ENCODE measurements around the gene BNC2. TPM values are rescaled to one million over a fixed set of nuclear protein-coding genes. Genes with fewer than 3 reads are reported as not detected.

Gene BNC2
- total RNA-seq, 1 donor from 2014 or later, result 38.0 TPM

DNA sequence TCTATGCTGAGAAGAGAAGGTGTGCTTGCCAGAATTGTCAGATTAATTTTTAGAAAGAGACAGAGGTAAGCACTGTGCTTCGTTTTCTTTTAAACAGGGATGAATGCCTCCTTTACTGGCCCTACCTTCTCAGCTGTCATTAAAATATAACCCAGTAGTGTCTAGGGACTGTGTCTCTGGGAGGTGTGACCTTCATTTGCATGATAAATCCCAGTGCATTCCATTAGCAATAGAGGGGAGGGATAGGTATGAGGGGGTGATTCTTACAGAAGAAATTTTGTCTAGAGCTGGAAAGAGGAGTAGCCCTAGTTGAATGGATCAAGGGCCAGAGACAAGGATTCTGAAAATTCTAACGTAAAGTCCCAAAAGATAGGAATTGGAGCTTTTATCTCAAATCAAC lies 351.5 kb downstream of the BNC2 start:
- H3K79me2 ChIP-seq (ENCODE audit: insufficient read depth, low read length), result no peaks in the 10 kb centered on the region
- no peaks in the 10 kb centered on the region for H3K9me3 ChIP-seq (ENCODE audit: insufficient read depth, low read depth, low read length)
- Mint-ChIP-seq H3K4me3 (ENCODE audit: unreplicated experiment) (no peak overlapping the region), H3K4me1 (ENCODE audit: low read depth, unreplicated experiment) (peaks cover 65% of the 10 kb centered on the region), H3K36me3 (ENCODE audit: low read depth, unreplicated experiment) (peaks cover 11% of the 10 kb centered on the region), H3K27me3 (ENCODE audit: low read depth, unreplicated experiment) (no peaks in the 10 kb centered on the region), H3K27ac (ENCODE audit: unreplicated experiment) (peak overlapping the region; percentile 15), H3K9me3 (ENCODE audit: unreplicated experiment) (peaks cover 4% of the 10 kb centered on the region)
- no peak overlapping the region for H3K4me2 ChIP-seq (ENCODE audit: low read length)
- no peak overlapping the region for H3K4me3 ChIP-seq (ENCODE audit: insufficient read depth, low read depth, low read length)
- H3K9ac ChIP-seq (ENCODE audit: low read length), result no peak overlapping the region
- peaks cover 53% of the 10 kb centered on the region for H3K4me1 ChIP-seq (ENCODE audit: insufficient read depth, low read length)
- no peak for FAIRE-seq
- H3K27me3 ChIP-seq (ENCODE audit: insufficient read depth, low read length), result no peaks in the 10 kb centered on the region
- H4K20me1 ChIP-seq (ENCODE audit: insufficient read depth, low read length), result no peaks in the 10 kb centered on the region
- H3K36me3 ChIP-seq (ENCODE audit: insufficient read depth, low read length), result no peaks in the 10 kb centered on the region
- no peak overlapping the region for H3K27ac ChIP-seq (ENCODE audit: low read depth, low read length)
- H2AFZ ChIP-seq (ENCODE audit: low read depth, low read length), result no peak overlapping the region
- TF ChIP-seq, protein P1, sequence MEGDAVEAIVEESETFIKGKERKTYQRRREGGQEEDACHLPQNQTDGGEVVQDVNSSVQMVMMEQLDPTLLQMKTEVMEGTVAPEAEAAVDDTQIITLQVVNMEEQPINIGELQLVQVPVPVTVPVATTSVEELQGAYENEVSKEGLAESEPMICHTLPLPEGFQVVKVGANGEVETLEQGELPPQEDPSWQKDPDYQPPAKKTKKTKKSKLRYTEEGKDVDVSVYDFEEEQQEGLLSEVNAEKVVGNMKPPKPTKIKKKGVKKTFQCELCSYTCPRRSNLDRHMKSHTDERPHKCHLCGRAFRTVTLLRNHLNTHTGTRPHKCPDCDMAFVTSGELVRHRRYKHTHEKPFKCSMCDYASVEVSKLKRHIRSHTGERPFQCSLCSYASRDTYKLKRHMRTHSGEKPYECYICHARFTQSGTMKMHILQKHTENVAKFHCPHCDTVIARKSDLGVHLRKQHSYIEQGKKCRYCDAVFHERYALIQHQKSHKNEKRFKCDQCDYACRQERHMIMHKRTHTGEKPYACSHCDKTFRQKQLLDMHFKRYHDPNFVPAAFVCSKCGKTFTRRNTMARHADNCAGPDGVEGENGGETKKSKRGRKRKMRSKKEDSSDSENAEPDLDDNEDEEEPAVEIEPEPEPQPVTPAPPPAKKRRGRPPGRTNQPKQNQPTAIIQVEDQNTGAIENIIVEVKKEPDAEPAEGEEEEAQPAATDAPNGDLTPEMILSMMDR (IDR thresholded peaks at IDR 0.05; ENCODE audit: insufficient read depth, low read depth, low read length), result no peak
- TF ChIP-seq EZH2 (IDR thresholded peaks at IDR 0.05; ENCODE audit: insufficient read depth, low read length), result no peak
- no peak for DNase-seq (ENCODE audit: low read depth)

DNA sequence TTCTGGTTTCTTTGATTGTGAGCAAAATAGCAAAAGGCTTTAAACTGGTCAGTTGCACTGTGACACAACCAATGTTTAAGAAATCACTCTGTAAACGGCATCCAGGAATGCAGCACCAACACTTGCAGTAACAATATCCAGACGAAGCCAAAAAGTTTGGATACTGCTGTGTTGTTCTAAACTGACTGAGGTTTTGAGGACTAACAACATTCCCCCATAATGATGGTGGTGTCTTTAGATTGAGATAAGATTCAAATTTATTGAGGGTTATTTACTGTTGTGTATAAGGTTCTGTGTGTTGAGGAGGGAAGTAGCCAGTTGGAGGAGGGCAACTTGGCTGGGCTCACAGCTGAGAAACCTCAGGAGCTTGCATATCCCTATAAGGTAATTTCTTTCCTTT lies 353.6 kb downstream of the BNC2 start:
- peak overlapping the region; percentile 10 for H3K4me2 ChIP-seq (ENCODE audit: low read length)
- TF ChIP-seq, protein P1 (IDR thresholded peaks at IDR 0.05; ENCODE audit: insufficient read depth, low read depth, low read length), result no peak
- TF ChIP-seq EZH2 (IDR thresholded peaks at IDR 0.05; ENCODE audit: insufficient read depth, low read length), result no peak
- H3K36me3 ChIP-seq (ENCODE audit: insufficient read depth, low read length), result no peaks in the 10 kb centered on the region
- no peak overlapping the region for H2AFZ ChIP-seq (ENCODE audit: low read depth, low read length)
- Mint-ChIP-seq H3K9me3 (ENCODE audit: unreplicated experiment) (no peaks in the 10 kb centered on the region), H3K4me3 (ENCODE audit: unreplicated experiment) (no peak overlapping the region), H3K27me3 (ENCODE audit: low read depth, unreplicated experiment) (no peaks in the 10 kb centered on the region), H3K36me3 (ENCODE audit: low read depth, unreplicated experiment) (peaks cover 7% of the 10 kb centered on the region), H3K4me1 (ENCODE audit: low read depth, unreplicated experiment) (peaks cover 56% of the 10 kb centered on the region), H3K27ac (ENCODE audit: unreplicated experiment) (peak overlapping the region; percentile 91)
- no peaks in the 10 kb centered on the region for H3K27me3 ChIP-seq (ENCODE audit: insufficient read depth, low read length)
- no peaks in the 10 kb centered on the region for H3K9me3 ChIP-seq (ENCODE audit: insufficient read depth, low read depth, low read length)
- peak overlapping the region; percentile 31 for H3K27ac ChIP-seq (ENCODE audit: low read depth, low read length)
- H3K79me2 ChIP-seq (ENCODE audit: insufficient read depth, low read length), result no peaks in the 10 kb centered on the region
- no peaks in the 10 kb centered on the region for H4K20me1 ChIP-seq (ENCODE audit: insufficient read depth, low read length)
- H3K9ac ChIP-seq (ENCODE audit: low read length), result no peak overlapping the region
- FAIRE-seq (peak; percentile 37), DNase-seq (ENCODE audit: low read depth) (peak; percentile 80)
- H3K4me1 ChIP-seq (ENCODE audit: insufficient read depth, low read length), result peaks cover 45% of the 10 kb centered on the region
- no peak overlapping the region for H3K4me3 ChIP-seq (ENCODE audit: insufficient read depth, low read depth, low read length)

DNA sequence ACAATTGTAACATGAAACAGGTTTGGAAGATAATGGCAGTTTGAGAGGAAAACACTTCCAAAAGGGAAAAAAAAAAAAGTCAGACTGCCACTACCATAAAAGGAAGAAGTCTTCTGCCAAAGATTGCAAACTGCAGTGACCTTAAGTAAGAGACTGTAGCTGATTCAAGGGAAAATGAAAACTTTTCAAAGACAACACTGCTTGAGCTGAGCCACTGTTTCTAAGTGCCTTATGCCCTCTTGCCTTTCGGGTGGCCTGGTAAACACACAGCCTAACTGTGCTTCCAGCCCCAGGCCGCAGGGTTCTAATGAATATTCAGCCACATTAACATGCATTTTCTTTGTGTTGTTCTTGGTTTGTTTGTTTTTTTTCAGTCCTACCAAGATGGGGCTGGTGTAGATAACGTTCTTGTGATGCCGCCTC lies 354.6 kb downstream of the BNC2 start:
- peak overlapping the region; percentile 23 for H2AFZ ChIP-seq (ENCODE audit: low read depth, low read length)
- peak overlapping the region; percentile 74 for H3K4me2 ChIP-seq (ENCODE audit: low read length)
- H3K27ac ChIP-seq (ENCODE audit: low read depth, low read length), result peak overlapping the region; percentile 54
- peak; percentile 29 for FAIRE-seq
- no peaks in the 10 kb centered on the region for H3K9me3 Mint-ChIP-seq (ENCODE audit: unreplicated experiment)
- H3K9ac ChIP-seq (ENCODE audit: low read length), result peak overlapping the region; percentile 52
- H3K9me3 ChIP-seq (ENCODE audit: insufficient read depth, low read depth, low read length), result no peaks in the 10 kb centered on the region
- no peaks in the 10 kb centered on the region for H3K27me3 ChIP-seq (ENCODE audit: insufficient read depth, low read length)
- no peak for TF ChIP-seq EZH2 (IDR thresholded peaks at IDR 0.05; ENCODE audit: insufficient read depth, low read length)
- TF ChIP-seq, protein P1 (IDR thresholded peaks at IDR 0.05; ENCODE audit: insufficient read depth, low read depth, low read length), result no peak
- DNase-seq (ENCODE audit: low read depth), result peak; percentile 83
- H3K27ac Mint-ChIP-seq (ENCODE audit: unreplicated experiment), result peak overlapping the region; percentile 85
- H3K4me3 Mint-ChIP-seq (ENCODE audit: unreplicated experiment), result no peak overlapping the region
- H4K20me1 ChIP-seq (ENCODE audit: insufficient read depth, low read length), result no peaks in the 10 kb centered on the region
- peak overlapping the region; percentile 4 for H3K4me3 ChIP-seq (ENCODE audit: insufficient read depth, low read depth, low read length)
- peaks cover 35% of the 10 kb centered on the region for H3K4me1 ChIP-seq (ENCODE audit: insufficient read depth, low read length)
- peaks cover 7% of the 10 kb centered on the region for H3K36me3 Mint-ChIP-seq (ENCODE audit: low read depth, unreplicated experiment)
- H3K27me3 Mint-ChIP-seq (ENCODE audit: low read depth, unreplicated experiment), result no peaks in the 10 kb centered on the region
- H3K4me1 Mint-ChIP-seq (ENCODE audit: low read depth, unreplicated experiment), result peaks cover 47% of the 10 kb centered on the region
- no peaks in the 10 kb centered on the region for H3K36me3 ChIP-seq (ENCODE audit: insufficient read depth, low read length)
- no peaks in the 10 kb centered on the region for H3K79me2 ChIP-seq (ENCODE audit: insufficient read depth, low read length)

Measured in astrocyte (in vitro differentiated cells and primary cell).